Liver (tissue), 9 donors: Measurements from ENCODE around the gene UBE2M. TPM values are rescaled to one million over a fixed set of nuclear protein-coding genes. Genes with fewer than 3 reads are reported as not detected.

Experiments used
- DNase-seq: peaks from one replicate; pipeline ENCODE4 v3.0.0-alpha.2; 2017; ENCODE audit warnings: low spot score
- H3K27ac ChIP-seq, 2 donors: one replicate each; pipeline ENCODE4 v1.7.0; 2013; ENCODE audit warnings: inconsistent platforms in 2 of 2, low read length in 2 of 2, control low read depth in 1 of 2, low read depth in 1 of 2, mild to moderate bottlenecking in 1 of 2
- H3K27me3 ChIP-seq, 4 donors: one replicate each; pipeline versions ENCODE4 v1.6.1 to v1.7.0; 2013; ENCODE audit warnings: low read length in 3 of 4, inconsistent platforms in 1 of 4, mild to moderate bottlenecking in 1 of 4, moderate library complexity in 1 of 4; ENCODE audit not compliant: control insufficient read depth in 4 of 4, insufficient read depth in 4 of 4
- H3K36me3 ChIP-seq, 4 donors: one replicate each; pipeline versions ENCODE4 v1.6.1 to v1.7.0; 2013; ENCODE audit warnings: low read length in 3 of 4, mild to moderate bottlenecking in 3 of 4, low read depth in 1 of 4, moderate library complexity in 1 of 4; ENCODE audit not compliant: control insufficient read depth in 4 of 4, insufficient read depth in 3 of 4
- H3K4me1 ChIP-seq, 4 donors: one replicate each; pipeline versions ENCODE4 v1.6.1 to v1.7.0; 2013; ENCODE audit warnings: low read length in 3 of 4, mild to moderate bottlenecking in 3 of 4, moderate library complexity in 1 of 4; ENCODE audit not compliant: control insufficient read depth in 4 of 4, insufficient read depth in 4 of 4
- H3K4me3 ChIP-seq, 3 donors: one replicate each; pipeline versions ENCODE4 v1.6.1 to v1.7.0; 2013; ENCODE audit warnings: low read length in 3 of 3, control low read depth in 1 of 3, low read depth in 1 of 3, mild to moderate bottlenecking in 1 of 3
- H3K9ac ChIP-seq, 2 donors: one replicate each; pipeline ENCODE4 v1.7.0; 2013; ENCODE audit warnings: low read length in 2 of 2, mild to moderate bottlenecking in 2 of 2, moderate library complexity in 2 of 2, control low read depth in 1 of 2, low read depth in 1 of 2
- H3K9me3 ChIP-seq, 4 donors: one replicate each; pipeline versions ENCODE4 v1.6.1 to v1.7.0; 2013; ENCODE audit warnings: low read length in 3 of 4; ENCODE audit not compliant: control insufficient read depth in 4 of 4
- ATF3 ChIP-seq: IDR thresholded peaks from 2 replicates; pipeline ENCODE4 v1.6.1; 2016; ENCODE audit warnings: antibody characterized with exemption
- CTCF ChIP-seq: fragments of 150-350 bp; IDR thresholded peaks from 2 replicates; pipeline ENCODE4 v1.5.1; 2017; ENCODE audit warnings: improper control_type of control experiment, low read depth, low read length; ENCODE audit not compliant: missing input control
- EGR1 ChIP-seq, 2 donors: IDR thresholded peaks; 2 replicates each; pipeline ENCODE4 v1.6.1; 2016 to 2018; ENCODE audit warnings: antibody characterized with exemption in 2 of 2, low read depth in 2 of 2
- FOXA1 ChIP-seq: IDR thresholded peaks from 2 replicates; pipeline ENCODE4 v1.6.1; 2016; ENCODE audit warnings: antibody characterized with exemption
- FOXA2 ChIP-seq: IDR thresholded peaks from 2 replicates; pipeline ENCODE4 v1.6.1; 2016; ENCODE audit warnings: antibody characterized with exemption
- GABPA ChIP-seq, 2 donors: IDR thresholded peaks in 1 of 2; conservative IDR thresholded peaks in 1 of 2; 2 replicates each; pipeline ENCODE4 v1.6.1; 2016; ENCODE audit warnings: antibody characterized with exemption in 2 of 2, mild to moderate bottlenecking in 1 of 2, moderate library complexity in 1 of 2
- HNF4A ChIP-seq, 2 donors: conservative IDR thresholded peaks; 2 replicates each; pipeline ENCODE4 v1.6.1; 2016; ENCODE audit warnings: antibody characterized with exemption in 2 of 2, mild to moderate bottlenecking in 2 of 2
- HNF4G ChIP-seq: IDR thresholded peaks from 2 replicates; pipeline ENCODE4 v1.6.1; 2016; ENCODE audit warnings: antibody characterized with exemption
- JUND ChIP-seq, 2 donors: IDR thresholded peaks; 2 replicates each; pipeline ENCODE4 v1.6.1; 2016; ENCODE audit warnings: antibody characterized with exemption in 2 of 2
- MAX ChIP-seq: IDR thresholded peaks from 2 replicates; pipeline ENCODE4 v1.6.1; 2016; ENCODE audit warnings: antibody characterized with exemption
- NR2F2 ChIP-seq: IDR thresholded peaks from 2 replicates; pipeline ENCODE4 v1.6.1; 2016; ENCODE audit warnings: antibody characterized with exemption
- RAD21 ChIP-seq, 2 donors: IDR thresholded peaks; 2 replicates each; pipeline ENCODE4 v1.6.1; 2016; ENCODE audit warnings: antibody characterized with exemption in 2 of 2, mild to moderate bottlenecking in 2 of 2
- RXRA ChIP-seq, 2 donors: IDR thresholded peaks; 2 replicates each; pipeline ENCODE4 v1.6.1; 2017 to 2018; ENCODE audit warnings: antibody characterized with exemption in 2 of 2, mild to moderate bottlenecking in 1 of 2
- SP1 ChIP-seq: IDR thresholded peaks from 2 replicates; pipeline ENCODE4 v1.6.1; 2018; ENCODE audit warnings: antibody characterized with exemption, mild to moderate bottlenecking
- TAF1 ChIP-seq: conservative IDR thresholded peaks from 2 replicates; pipeline ENCODE4 v1.6.1; 2016; ENCODE audit warnings: antibody characterized with exemption, mild to moderate bottlenecking
- YY1 ChIP-seq: IDR thresholded peaks from 2 replicates; pipeline ENCODE4 v1.6.1; 2016; ENCODE audit warnings: antibody characterized with exemption, mild to moderate bottlenecking
- ZBTB33 ChIP-seq: IDR thresholded peaks from 2 replicates; pipeline ENCODE4 v1.6.1; 2016; ENCODE audit warnings: antibody characterized with exemption
- WGBS: extraction: QIAGEN DNeasy Blood & Tissue Kit; methylation state at CpG from one replicate; pipeline ENCODE4 v1.1.7; 2013; 5-methylcytosine and 5-hydroxymethylcytosine counted together
- polyA plus RNA-seq, 2 donors: library from polyadenylated mRNA; stranded (reverse) in 1 of 2; unstranded in 1 of 2; fragments of 200-250 nt in 1 of 2; fragments of >200 nt in 1 of 2; fragmentation: Nextera tagmentation in 1 of 2; extraction: Ambion mirVana in 1 of 2; gene quantifications; one replicate each; pipeline versions ENCODE4 v1.2.1 to v1.2.3, GENCODE V29; 2013 to 2015
- total RNA-seq, 2 donors: library from RNA; depleted of rRNA; stranded (reverse); fragments of >200 nt; gene quantifications; one replicate each; pipeline ENCODE4 v1.2.3, GENCODE V29; 2014
- TF ChIP-seq, protein P1 (sequence below): IDR thresholded peaks from 2 replicates; pipeline ENCODE4 v1.6.1; 2016; ENCODE audit warnings: antibody characterized with exemption, mild to moderate bottlenecking
- donor health status: healthy.
- donor health status: healthy.
- donor health status: healthy.
- donor health status: healthy.
- donor health status: healthy.

UBE2M gene
- total and polyA plus RNA-seq, 4 donors = 7.6 to 30.7 (median 17.7) TPM

GRCh38 chr19:58510084-58510862 lies 48.1 kb downstream of the UBE2M start:
- peak overlapping the region; percentile 67 to 73 for H3K9ac ChIP-seq
- peak overlapping the region; percentile 68 to 82 (median 75) for H3K4me3 ChIP-seq
- TF ChIP-seq RAD21 (IDR thresholded peaks at IDR 0.05) (no peak), YY1 (peak; percentile 49), NR2F2 (peak; percentile 93), FOXA1 (no peak), SP1 (peak; percentile 85), ZBTB33 (peak; percentile 53), HNF4A (conservative IDR thresholded peaks at IDR 0.05) (peak; percentile 87), FOXA2 (no peak), GABPA (IDR thresholded peaks at IDR 0.05 in 1 of 2, conservative IDR thresholded peaks at IDR 0.05 in 1 of 2) (peak in 1 of 2 donors; percentile 24), EGR1 (IDR thresholded peaks at IDR 0.05; ENCODE audit: low read depth in 2 of 2) (no peak), TAF1 (peak; percentile 28), MAX (peak; percentile 45), ATF3 (peak; percentile 52), HNF4G (peak; percentile 9), RXRA (IDR thresholded peaks at IDR 0.05) (peak; percentile 86 to 88), CTCF (no peak), JUND (IDR thresholded peaks at IDR 0.05) (peak; percentile 73 to 78)
- TF ChIP-seq, protein P1, sequence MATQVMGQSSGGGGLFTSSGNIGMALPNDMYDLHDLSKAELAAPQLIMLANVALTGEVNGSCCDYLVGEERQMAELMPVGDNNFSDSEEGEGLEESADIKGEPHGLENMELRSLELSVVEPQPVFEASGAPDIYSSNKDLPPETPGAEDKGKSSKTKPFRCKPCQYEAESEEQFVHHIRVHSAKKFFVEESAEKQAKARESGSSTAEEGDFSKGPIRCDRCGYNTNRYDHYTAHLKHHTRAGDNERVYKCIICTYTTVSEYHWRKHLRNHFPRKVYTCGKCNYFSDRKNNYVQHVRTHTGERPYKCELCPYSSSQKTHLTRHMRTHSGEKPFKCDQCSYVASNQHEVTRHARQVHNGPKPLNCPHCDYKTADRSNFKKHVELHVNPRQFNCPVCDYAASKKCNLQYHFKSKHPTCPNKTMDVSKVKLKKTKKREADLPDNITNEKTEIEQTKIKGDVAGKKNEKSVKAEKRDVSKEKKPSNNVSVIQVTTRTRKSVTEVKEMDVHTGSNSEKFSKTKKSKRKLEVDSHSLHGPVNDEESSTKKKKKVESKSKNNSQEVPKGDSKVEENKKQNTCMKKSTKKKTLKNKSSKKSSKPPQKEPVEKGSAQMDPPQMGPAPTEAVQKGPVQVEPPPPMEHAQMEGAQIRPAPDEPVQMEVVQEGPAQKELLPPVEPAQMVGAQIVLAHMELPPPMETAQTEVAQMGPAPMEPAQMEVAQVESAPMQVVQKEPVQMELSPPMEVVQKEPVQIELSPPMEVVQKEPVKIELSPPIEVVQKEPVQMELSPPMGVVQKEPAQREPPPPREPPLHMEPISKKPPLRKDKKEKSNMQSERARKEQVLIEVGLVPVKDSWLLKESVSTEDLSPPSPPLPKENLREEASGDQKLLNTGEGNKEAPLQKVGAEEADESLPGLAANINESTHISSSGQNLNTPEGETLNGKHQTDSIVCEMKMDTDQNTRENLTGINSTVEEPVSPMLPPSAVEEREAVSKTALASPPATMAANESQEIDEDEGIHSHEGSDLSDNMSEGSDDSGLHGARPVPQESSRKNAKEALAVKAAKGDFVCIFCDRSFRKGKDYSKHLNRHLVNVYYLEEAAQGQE = peak; percentile 34
- no peak for DNase-seq
- H3K9me3 ChIP-seq = no peaks in the 10 kb centered on the region
- peak overlapping the region; percentile 80 to 86 for H3K27ac ChIP-seq
- peaks cover 21 to 79% (median 61%) of the 10 kb centered on the region in 4 donors for H3K4me1 ChIP-seq
- H3K36me3 ChIP-seq = peaks cover 0 to 3% (median 0%) of the 10 kb centered on the region in 4 donors
- no peaks in the 10 kb centered on the region for H3K27me3 ChIP-seq
- 30% methylated on average over 8 of the region's 8 CpGs for WGBS
